Measurements from ENCODE around the gene DGKH. TPM values are rescaled to one million over a fixed set of nuclear protein-coding genes. Genes with fewer than 3 reads are reported as not detected.

DGKH gene
- total RNA-seq, 1 donor from 2014 or later, result 13.4 TPM

GRCh38 chr13:42279986-42280385 is 231.5 kb downstream of the DGKH start:
- H3K27me3 Mint-ChIP-seq (ENCODE audit: unreplicated experiment), result peaks cover 2% of the 10 kb centered on the region
- TF ChIP-seq CTCF (IDR thresholded peaks at IDR 0.05; ENCODE audit: partially characterized antibody, unreplicated experiment), result no peak
- H3K9me3 Mint-ChIP-seq (ENCODE audit: unreplicated experiment), result no peaks in the 10 kb centered on the region
- no peak overlapping the region for H3K27ac Mint-ChIP-seq (ENCODE audit: unreplicated experiment)
- H3K4me3 Mint-ChIP-seq (ENCODE audit: unreplicated experiment), result no peak overlapping the region
- no peaks in the 10 kb centered on the region for H3K36me3 Mint-ChIP-seq (ENCODE audit: unreplicated experiment)
- DNase-seq, result no peak
- peaks cover 12% of the 10 kb centered on the region for H3K4me1 Mint-ChIP-seq (ENCODE audit: low read depth, unreplicated experiment)

GRCh38 chr13:42280537-42280936 is 232.1 kb downstream of the DGKH start:
- H3K4me3 Mint-ChIP-seq (ENCODE audit: unreplicated experiment), result no peak overlapping the region
- DNase-seq, result no peak
- H3K36me3 Mint-ChIP-seq (ENCODE audit: unreplicated experiment), result no peaks in the 10 kb centered on the region
- H3K9me3 Mint-ChIP-seq (ENCODE audit: unreplicated experiment), result no peaks in the 10 kb centered on the region
- H3K27me3 Mint-ChIP-seq (ENCODE audit: unreplicated experiment), result no peaks in the 10 kb centered on the region
- no peak overlapping the region for H3K27ac Mint-ChIP-seq (ENCODE audit: unreplicated experiment)
- no peak for TF ChIP-seq CTCF (IDR thresholded peaks at IDR 0.05; ENCODE audit: partially characterized antibody, unreplicated experiment)
- H3K4me1 Mint-ChIP-seq (ENCODE audit: low read depth, unreplicated experiment), result peaks cover 12% of the 10 kb centered on the region

GRCh38 chr13:42283574-42283973 is 235.1 kb downstream of the DGKH start:
- no peaks in the 10 kb centered on the region for H3K36me3 Mint-ChIP-seq (ENCODE audit: unreplicated experiment)
- no peak overlapping the region for H3K4me3 Mint-ChIP-seq (ENCODE audit: unreplicated experiment)
- no peaks in the 10 kb centered on the region for H3K27me3 Mint-ChIP-seq (ENCODE audit: unreplicated experiment)
- no peak for DNase-seq
- H3K27ac Mint-ChIP-seq (ENCODE audit: unreplicated experiment), result no peak overlapping the region
- H3K9me3 Mint-ChIP-seq (ENCODE audit: unreplicated experiment), result no peaks in the 10 kb centered on the region
- H3K4me1 Mint-ChIP-seq (ENCODE audit: low read depth, unreplicated experiment), result peaks cover 3% of the 10 kb centered on the region
- no peak for TF ChIP-seq CTCF (IDR thresholded peaks at IDR 0.05; ENCODE audit: partially characterized antibody, unreplicated experiment)

- TF ChIP-seq CTCF (IDR thresholded peaks at IDR 0.05; ENCODE audit: partially characterized antibody, unreplicated experiment), result no peak
- H3K27me3 Mint-ChIP-seq (ENCODE audit: unreplicated experiment), result no peaks in the 10 kb centered on the region
- no peaks in the 10 kb centered on the region for H3K9me3 Mint-ChIP-seq (ENCODE audit: unreplicated experiment)
- peaks cover 3% of the 10 kb centered on the region for H3K4me1 Mint-ChIP-seq (ENCODE audit: low read depth, unreplicated experiment)
- H3K4me3 Mint-ChIP-seq (ENCODE audit: unreplicated experiment), result no peak overlapping the region
- H3K27ac Mint-ChIP-seq (ENCODE audit: unreplicated experiment), result no peak overlapping the region
- DNase-seq, result no peak
- H3K36me3 Mint-ChIP-seq (ENCODE audit: unreplicated experiment), result no peaks in the 10 kb centered on the region
These were observed 235.6 kb downstream of the DGKH start for GRCh38 chr13:42284068-42284467.

Other genes starting within 250 kb of the DGKH start
- gene VWA8, start 87.5 kb upstream of the DGKH start, total RNA-seq (ENCODE audit: unreplicated experiment), result 16.4 TPM
- 33.2 TPM for gene AKAP11, start 223.5 kb downstream of the DGKH start, total RNA-seq (ENCODE audit: unreplicated experiment)

All from glutamatergic neuron (in vitro differentiated cells).